ENCODE measurements around the gene SYNPO2. TPM values are rescaled to one million over a fixed set of nuclear protein-coding genes. Genes with fewer than 3 reads are reported as not detected.

Gene SYNPO2
- polyA plus RNA-seq, 3 donors from 2014 or later: 0.08 to 0.13 TPM; not detected in 1

DNA sequence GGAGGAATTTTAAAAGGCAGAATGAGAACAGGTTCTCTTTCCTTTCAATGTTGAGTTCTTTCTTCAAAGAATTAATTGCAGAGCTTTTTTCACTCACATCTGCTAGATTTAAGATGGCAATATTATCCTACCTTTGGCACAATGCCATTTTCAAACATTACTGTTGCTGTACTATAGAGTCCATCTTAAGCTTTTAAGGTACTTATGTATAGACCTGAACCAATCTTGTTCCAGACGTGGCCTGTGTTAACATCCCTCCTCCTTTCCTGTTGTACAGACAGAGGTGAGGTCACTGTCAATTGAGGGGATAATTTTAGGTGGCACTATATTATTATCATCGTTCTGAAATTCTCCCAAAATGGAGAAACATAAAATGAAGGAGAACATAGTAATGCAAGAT lies 194.0 kb downstream of the SYNPO2 start:
- Mint-ChIP-seq H3K9me3 (peaks cover 0 to 6% (median 0%) of the 10 kb centered on the region in 6 donors), H3K27ac (no peak overlapping the region), H3K27me3 (ENCODE audit: low read depth in 3 of 3) (peaks cover 0 to 4% (median 2%) of the 10 kb centered on the region in 3 donors), H3K4me3 (no peak overlapping the region), H3K36me3 (no peaks in the 10 kb centered on the region), H3K4me1 (no peaks in the 10 kb centered on the region)
- no peak for DNase-seq

- peaks cover 0 to 6% (median 0%) of the 10 kb centered on the region in 6 donors for H3K9me3 Mint-ChIP-seq
- peaks cover 2 to 6% (median 3%) of the 10 kb centered on the region in 3 donors for H3K27me3 Mint-ChIP-seq (ENCODE audit: low read depth in 3 of 3)
- H3K36me3 Mint-ChIP-seq: no peaks in the 10 kb centered on the region
- no peak overlapping the region for H3K4me3 Mint-ChIP-seq
- no peak for DNase-seq
- H3K27ac Mint-ChIP-seq: no peak overlapping the region
- H3K4me1 Mint-ChIP-seq: no peaks in the 10 kb centered on the region
These were observed 195.9 kb downstream of the SYNPO2 start for GRCh38 chr4:119084513-119084912.

DNA sequence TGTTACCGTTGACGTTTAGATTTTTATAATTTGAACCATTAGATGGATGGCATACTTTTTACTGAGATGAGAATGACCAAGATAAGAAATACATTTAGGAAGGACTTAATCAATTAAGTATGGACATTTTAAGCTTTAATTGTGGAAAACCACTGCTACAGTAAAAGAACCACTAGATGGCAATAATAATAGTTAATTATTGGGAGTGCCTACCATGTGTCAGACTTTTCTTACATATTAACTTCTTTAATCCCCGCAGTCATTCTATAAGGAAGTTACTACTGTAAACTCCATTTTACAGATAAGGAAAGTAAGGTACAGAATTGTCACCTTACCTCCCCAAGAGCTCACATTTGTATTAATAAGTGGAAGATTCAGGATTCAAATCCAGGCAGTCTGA lies 198.5 kb downstream of the SYNPO2 start:
- DNase-seq: no peak
- no peak overlapping the region for H3K4me3 Mint-ChIP-seq
- peaks cover 3 to 7% (median 4%) of the 10 kb centered on the region in 3 donors for H3K27me3 Mint-ChIP-seq (ENCODE audit: low read depth in 3 of 3)
- H3K4me1 Mint-ChIP-seq: no peaks in the 10 kb centered on the region
- no peak overlapping the region for H3K27ac Mint-ChIP-seq
- peaks cover 0 to 6% (median 0%) of the 10 kb centered on the region in 6 donors for H3K9me3 Mint-ChIP-seq
- H3K36me3 Mint-ChIP-seq: no peaks in the 10 kb centered on the region

DNA sequence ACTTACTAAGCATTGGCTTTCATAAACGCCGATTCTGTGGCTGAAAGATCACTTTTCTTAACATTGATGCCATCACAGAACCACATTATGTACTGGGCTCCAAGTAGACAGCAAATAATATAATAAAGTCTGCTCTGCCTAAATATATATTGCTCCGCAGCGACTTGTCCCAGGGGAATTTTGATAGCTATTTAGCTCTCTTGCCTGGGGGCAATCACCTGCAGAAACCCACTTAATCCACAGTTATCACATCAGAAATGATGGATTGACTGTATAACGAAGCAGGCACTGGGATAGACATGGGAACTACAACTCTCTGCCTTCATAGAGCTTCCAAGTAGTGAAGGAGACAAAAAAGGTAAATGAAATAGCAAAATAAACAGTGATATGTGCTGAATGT lies 199.0 kb downstream of the SYNPO2 start:
- no peak for DNase-seq
- H3K27me3 Mint-ChIP-seq (ENCODE audit: low read depth in 3 of 3): peaks cover 3 to 7% (median 4%) of the 10 kb centered on the region in 3 donors
- H3K36me3 Mint-ChIP-seq: no peaks in the 10 kb centered on the region
- no peak overlapping the region for H3K27ac Mint-ChIP-seq
- H3K4me3 Mint-ChIP-seq: no peak overlapping the region
- H3K9me3 Mint-ChIP-seq: peaks cover 0 to 6% (median 0%) of the 10 kb centered on the region in 6 donors
- H3K4me1 Mint-ChIP-seq: no peaks in the 10 kb centered on the region

GRCh38 chr4:119093042-119093827 lies 204.6 kb downstream of the SYNPO2 start:
- DNase-seq: no peak
- Mint-ChIP-seq H3K4me1 (peaks cover 5 to 12% of the 10 kb centered on the region in 2 donors), H3K27ac (no peak overlapping the region), H3K4me3 (no peak overlapping the region), H3K36me3 (no peaks in the 10 kb centered on the region), H3K9me3 (peaks cover 0 to 4% (median 0%) of the 10 kb centered on the region in 6 donors), H3K27me3 (ENCODE audit: low read depth in 3 of 3) (peaks cover 3 to 7% (median 4%) of the 10 kb centered on the region in 3 donors)

- Mint-ChIP-seq H3K4me1 (peaks cover 5 to 12% of the 10 kb centered on the region in 2 donors), H3K9me3 (peaks cover 0 to 4% (median 0%) of the 10 kb centered on the region in 6 donors), H3K27me3 (ENCODE audit: low read depth in 3 of 3) (peaks cover 0 to 3% (median 2%) of the 10 kb centered on the region in 3 donors), H3K36me3 (no peaks in the 10 kb centered on the region), H3K27ac (no peak overlapping the region), H3K4me3 (no peak overlapping the region)
- DNase-seq: no peak
These were observed 208.7 kb downstream of the SYNPO2 start for GRCh38 chr4:119097282-119097900.

- Mint-ChIP-seq H3K4me1 (peaks cover 5 to 12% of the 10 kb centered on the region in 2 donors), H3K9me3 (peaks cover 0 to 4% (median 0%) of the 10 kb centered on the region in 6 donors), H3K36me3 (no peaks in the 10 kb centered on the region), H3K4me3 (no peak overlapping the region), H3K27ac (no peak overlapping the region), H3K27me3 (ENCODE audit: low read depth in 3 of 3) (peaks cover 0 to 3% (median 2%) of the 10 kb centered on the region in 3 donors)
- no peak for DNase-seq
These were observed 209.7 kb downstream of the SYNPO2 start for GRCh38 chr4:119098306-119098705.

DNA sequence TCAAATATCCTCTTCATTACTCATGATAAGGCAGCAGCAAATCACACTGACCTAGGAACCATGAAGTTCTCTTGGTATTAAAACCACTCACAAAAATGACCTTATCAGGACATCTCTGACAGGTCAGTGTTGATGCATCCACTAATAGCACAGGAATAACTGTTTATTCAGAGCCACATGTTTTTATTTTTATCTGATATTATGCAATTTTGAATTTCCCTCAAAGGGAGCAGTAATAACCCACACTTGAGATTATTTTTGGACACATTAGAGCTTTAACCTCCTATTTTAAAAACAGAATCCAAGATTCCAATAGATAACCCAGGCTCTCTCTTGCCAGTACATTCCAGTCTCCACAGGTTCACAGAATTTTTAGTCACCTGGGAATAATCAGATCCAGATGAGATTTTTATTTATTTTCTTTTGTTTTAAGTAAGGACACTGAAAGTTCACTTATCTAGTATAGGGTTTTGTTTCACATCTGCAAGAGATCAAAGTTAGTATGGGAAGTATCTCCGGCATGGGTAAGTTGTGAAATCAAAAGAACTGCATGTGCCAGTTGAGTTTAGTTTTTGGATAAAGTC lies 210.7 kb downstream of the SYNPO2 start:
- Mint-ChIP-seq H3K9me3 (peaks cover 0 to 4% (median 0%) of the 10 kb centered on the region in 6 donors), H3K27ac (no peak overlapping the region), H3K36me3 (no peaks in the 10 kb centered on the region), H3K4me3 (no peak overlapping the region), H3K4me1 (peaks cover 5 to 12% of the 10 kb centered on the region in 2 donors), H3K27me3 (ENCODE audit: low read depth in 3 of 3) (peaks cover 0 to 3% (median 2%) of the 10 kb centered on the region in 3 donors)
- no peak for DNase-seq

DNA sequence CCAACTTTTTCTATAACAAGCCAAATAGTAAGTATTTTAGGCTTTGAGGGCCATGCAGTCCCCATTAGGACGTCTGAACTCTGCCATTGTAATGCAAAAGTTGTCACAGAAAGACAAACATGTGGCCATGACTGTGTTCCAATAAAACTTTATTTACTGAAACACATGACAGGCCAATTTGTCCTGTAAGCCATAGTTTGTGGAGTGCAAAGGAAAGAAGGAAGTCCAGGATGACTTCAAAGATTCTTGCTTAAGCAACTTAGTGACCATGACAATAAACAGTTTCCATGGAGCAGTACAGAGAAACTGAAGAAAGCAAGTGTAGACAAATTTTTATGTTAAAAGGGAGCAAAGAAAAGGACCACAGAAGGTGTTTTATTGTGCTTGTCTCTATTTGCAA lies 212.0 kb downstream of the SYNPO2 start:
- Mint-ChIP-seq H3K9me3 (no peaks in the 10 kb centered on the region), H3K27ac (no peak overlapping the region), H3K4me1 (peaks cover 4 to 9% of the 10 kb centered on the region in 2 donors), H3K27me3 (ENCODE audit: low read depth in 3 of 3) (peaks cover 0 to 4% (median 1%) of the 10 kb centered on the region in 3 donors), H3K4me3 (no peak overlapping the region), H3K36me3 (no peaks in the 10 kb centered on the region)
- no peak for DNase-seq

DNA sequence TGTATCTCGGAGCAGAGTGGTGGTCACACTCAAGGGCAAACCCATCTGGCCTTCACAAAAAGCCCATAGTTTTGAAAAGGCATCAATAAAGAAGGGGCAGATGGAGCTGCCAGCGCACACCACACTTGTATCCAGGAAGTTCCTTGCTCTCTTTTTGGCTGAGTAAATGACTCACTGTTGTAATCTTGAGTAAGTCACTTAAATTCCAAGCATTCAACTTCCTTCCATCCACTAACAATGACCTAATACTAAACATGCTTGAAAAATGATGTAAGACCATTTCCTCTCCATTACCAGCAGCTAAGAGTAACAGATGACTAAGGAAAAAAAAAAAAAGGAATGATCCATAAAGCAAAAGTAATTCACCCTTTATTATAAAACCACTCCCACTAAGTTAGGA lies 214.6 kb downstream of the SYNPO2 start:
- Mint-ChIP-seq H3K36me3 (no peaks in the 10 kb centered on the region), H3K27me3 (ENCODE audit: low read depth in 3 of 3) (peaks cover 2 to 5% (median 4%) of the 10 kb centered on the region in 3 donors), H3K4me1 (no peaks in the 10 kb centered on the region), H3K4me3 (no peak overlapping the region), H3K9me3 (no peaks in the 10 kb centered on the region), H3K27ac (no peak overlapping the region)
- DNase-seq: no peak

- Mint-ChIP-seq H3K36me3 (no peaks in the 10 kb centered on the region), H3K4me3 (no peak overlapping the region), H3K27ac (no peak overlapping the region), H3K9me3 (no peaks in the 10 kb centered on the region), H3K27me3 (ENCODE audit: low read depth in 3 of 3) (peaks cover 2 to 8% (median 5%) of the 10 kb centered on the region in 3 donors), H3K4me1 (no peaks in the 10 kb centered on the region)
- no peak for DNase-seq
These were observed 216.1 kb downstream of the SYNPO2 start for GRCh38 chr4:119104644-119105273.

- no peak overlapping the region for H3K27ac Mint-ChIP-seq
- H3K27me3 Mint-ChIP-seq (ENCODE audit: low read depth in 3 of 3): peaks cover 2 to 6% (median 5%) of the 10 kb centered on the region in 3 donors
- no peaks in the 10 kb centered on the region for H3K36me3 Mint-ChIP-seq
- DNase-seq: no peak
- no peaks in the 10 kb centered on the region for H3K9me3 Mint-ChIP-seq
- H3K4me1 Mint-ChIP-seq: no peaks in the 10 kb centered on the region
- no peak overlapping the region for H3K4me3 Mint-ChIP-seq
These were observed 217.0 kb downstream of the SYNPO2 start for GRCh38 chr4:119105605-119106004.

DNA sequence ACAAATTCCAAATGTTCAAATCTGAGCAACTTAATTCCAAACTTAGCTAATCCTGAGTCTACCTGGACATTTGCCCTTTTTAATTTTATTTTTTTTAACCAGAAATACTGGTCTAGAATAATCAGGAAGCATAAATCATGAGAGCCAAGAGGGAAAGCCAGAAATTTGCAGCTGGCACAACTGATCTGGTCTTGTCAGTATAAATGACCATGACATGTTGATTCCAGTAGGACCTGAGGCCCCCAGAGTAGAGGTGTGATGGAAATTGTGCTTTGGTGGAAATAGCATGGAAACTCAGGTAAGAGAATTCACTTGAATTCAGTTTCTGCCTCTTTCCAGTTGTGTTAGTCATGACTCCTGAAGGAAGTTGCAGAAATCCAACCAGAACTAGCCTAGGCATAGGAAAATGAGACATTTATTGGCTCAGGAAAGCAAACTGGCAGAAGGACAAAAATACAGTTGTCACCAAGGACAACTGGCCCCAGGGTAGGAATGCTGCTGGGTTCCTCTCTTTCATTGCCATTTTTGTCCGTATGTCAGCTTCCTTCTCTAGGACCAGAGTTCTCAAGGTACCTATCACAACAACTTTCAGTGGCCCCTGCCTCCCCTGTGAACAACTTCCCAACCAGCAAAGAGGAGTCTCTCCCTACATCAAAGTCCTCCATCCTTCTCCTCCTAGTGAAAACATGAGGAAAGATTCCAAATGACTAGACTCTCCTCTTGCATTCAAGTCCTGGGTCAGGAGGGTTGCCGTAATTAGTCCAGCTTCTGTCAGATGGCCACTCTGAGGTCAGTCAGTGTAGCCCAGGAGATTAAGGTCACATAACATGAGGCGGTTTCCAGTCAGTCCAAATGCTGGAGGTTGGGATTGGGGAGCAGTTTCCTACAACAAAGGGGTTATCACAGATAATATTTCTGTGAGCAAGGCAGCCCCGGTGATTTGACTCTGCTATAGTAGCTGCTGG lies 217.7 kb downstream of the SYNPO2 start:
- H3K27ac Mint-ChIP-seq: no peak overlapping the region
- no peak for DNase-seq
- no peaks in the 10 kb centered on the region for H3K9me3 Mint-ChIP-seq
- no peaks in the 10 kb centered on the region for H3K4me1 Mint-ChIP-seq
- H3K4me3 Mint-ChIP-seq: no peak overlapping the region
- no peaks in the 10 kb centered on the region for H3K36me3 Mint-ChIP-seq
- peaks cover 2 to 6% (median 5%) of the 10 kb centered on the region in 3 donors for H3K27me3 Mint-ChIP-seq (ENCODE audit: low read depth in 3 of 3)

Measured in immature natural killer cell (primary cell).